RKO (cell line): ENCODE results near the gene TNF.
"Not testable (repeated sequence)": the region's sequence is repeated elsewhere in the genome, so short reads cannot be mapped to it uniquely, and the experiment has no call there.

Source experiments
- DNase-seq: peaks from one replicate; pipeline ENCODE4 v3.0.0-alpha.2; 2016; ENCODE audit warnings: low spot score

TNF gene

GRCh38 chr6:31588871-31589650 lies 13.7 kb downstream of the TNF start:
- no peak for DNase-seq

DNA sequence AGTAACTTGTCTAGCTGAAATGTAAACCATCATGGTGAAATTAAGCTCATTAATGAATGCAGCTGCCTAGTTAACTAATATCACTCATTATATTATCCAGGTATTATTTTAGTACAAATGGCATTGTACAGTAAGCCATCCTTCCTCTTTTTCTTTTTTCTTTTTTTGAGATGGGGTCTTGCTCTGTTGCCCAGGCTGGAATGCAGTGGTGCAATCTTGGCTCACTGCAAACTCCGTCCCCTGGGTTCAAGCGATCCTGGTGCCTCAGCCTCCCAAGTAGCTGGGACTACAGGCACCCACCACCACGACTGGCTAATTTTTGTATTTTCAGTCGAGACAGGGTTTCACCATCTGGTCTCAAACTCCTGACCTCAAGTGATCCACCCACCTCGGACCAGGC lies 15.3 kb downstream of the TNF start:
- not testable (repeated sequence) for DNase-seq

- DNase-seq: no peak
These were observed 17.0 kb downstream of the TNF start for GRCh38 chr6:31592396-31592771.

DNA sequence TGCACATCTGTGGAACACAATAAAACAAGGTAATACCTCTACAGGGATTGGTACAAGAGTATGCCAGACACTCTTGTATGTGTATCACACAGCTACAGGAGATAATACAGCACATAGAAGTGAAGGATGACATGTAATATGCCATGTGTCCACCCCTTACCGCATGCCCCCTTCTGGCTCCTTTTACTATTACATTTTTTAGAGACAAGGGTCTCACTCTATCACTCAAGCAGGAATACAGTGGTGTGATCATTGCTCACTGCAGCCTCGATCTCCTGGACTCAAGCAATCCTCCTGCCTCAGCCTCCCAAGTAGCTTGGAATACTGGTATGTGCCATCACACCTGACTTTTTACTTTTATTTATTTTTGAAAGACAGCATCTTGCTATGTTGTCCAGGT lies 21.6 kb downstream of the TNF start:
- peak; percentile 66 for DNase-seq

- DNase-seq: no peak
These were observed 32.0 kb downstream of the TNF start for GRCh38 chr6:31607317-31607716.

GRCh38 chr6:31609519-31610406 lies 34.4 kb downstream of the TNF start:
- DNase-seq: no peak

- DNase-seq: no peak
These were observed 35.6 kb downstream of the TNF start for GRCh38 chr6:31610968-31611367.

DNA sequence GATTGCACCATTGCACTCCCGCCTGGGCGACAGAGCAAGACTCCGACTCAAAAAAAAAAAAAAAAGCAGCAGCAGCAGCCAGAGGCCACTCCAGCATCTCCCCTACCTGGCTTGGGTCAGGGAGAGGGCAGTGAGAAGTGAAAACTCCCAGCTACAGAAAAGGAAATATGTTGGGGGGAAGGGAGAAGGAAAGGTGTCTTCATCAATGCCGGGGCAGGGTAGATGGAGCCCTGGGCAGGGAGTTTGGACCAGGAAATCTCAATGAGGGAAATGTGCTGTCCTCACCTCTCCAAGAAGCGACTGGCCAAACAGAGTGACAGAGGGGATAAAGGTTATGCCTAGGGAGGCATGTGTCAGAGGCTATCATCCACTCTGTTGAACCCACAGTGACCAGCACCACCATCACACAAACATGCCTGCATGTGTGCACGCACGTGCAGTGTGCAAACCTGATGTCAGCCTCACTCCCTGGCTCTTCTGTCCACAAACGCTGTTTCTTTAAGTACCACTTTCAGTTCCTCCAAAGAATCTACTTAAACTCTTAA lies 38.8 kb downstream of the TNF start:
- no peak for DNase-seq

DNA sequence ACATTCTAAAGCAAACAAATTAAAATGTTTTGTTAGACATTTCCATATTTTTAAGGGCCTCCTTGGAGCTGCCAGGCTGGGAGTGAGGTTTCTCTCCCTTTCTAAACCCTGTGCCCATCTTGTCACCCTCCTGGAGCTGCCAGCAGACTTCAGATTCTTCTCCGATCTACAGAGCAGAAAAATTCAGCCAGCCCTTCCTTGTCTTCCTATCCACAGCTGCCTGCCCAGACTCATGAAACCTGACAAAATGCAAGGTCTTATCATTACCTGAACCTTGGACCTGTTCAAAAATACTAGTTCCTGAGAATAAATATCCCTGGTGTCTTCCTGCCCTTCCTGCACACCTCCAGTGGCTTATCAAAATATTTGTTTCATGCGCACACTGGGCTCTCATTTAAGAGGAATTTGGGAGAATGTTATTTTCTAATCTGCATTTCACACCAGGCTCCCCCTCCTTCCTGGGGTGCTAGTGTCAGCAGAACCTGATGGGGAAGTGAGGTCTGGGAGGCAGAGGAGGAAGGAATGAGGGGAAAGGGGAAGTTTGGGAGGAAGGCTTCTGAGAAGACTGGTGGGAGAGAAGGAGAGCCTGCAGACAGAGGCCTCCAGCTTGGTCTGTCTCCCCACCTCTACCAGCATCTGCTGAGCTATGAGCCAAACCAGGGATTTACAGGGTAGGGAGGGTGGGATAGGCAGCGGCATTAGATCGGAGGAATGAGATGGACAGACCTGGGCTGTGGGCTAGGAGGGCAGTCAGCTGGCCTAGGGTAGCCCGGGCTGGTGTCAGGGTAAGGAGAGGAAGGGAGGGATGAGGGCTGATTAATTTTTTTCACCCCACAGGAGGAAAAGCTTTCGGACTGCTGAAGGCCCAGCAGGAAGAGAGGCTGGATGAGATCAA lies 39.6 kb downstream of the TNF start, which contains the start of gene AIF1:
Gene AIF1 (plus strand): TSS at position 551 of the 895 bp plus-strand sequence. CDS start 96 bp downstream, at position 647.
- no peak for DNase-seq

DNA sequence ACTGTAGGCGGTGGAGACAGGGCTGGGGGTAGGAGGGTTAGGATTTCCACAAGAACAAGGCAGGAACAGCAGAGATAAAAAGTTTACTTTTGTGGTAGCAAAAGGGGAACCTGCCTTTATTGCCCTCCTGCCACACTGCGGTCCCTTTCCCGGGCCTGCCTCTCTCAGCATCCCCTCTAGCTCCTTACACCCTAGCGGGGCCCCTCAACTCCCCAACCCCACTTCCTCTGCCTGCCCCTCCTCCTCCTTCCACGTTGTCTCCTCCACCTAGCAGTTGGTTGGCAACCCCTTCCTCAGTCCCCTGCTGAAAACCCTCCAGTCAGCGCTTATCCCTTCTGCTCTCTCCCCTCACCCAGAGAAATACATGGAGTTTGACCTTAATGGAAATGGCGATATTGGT lies 40.4 kb downstream of the TNF start:
- no peak for DNase-seq

DNA sequence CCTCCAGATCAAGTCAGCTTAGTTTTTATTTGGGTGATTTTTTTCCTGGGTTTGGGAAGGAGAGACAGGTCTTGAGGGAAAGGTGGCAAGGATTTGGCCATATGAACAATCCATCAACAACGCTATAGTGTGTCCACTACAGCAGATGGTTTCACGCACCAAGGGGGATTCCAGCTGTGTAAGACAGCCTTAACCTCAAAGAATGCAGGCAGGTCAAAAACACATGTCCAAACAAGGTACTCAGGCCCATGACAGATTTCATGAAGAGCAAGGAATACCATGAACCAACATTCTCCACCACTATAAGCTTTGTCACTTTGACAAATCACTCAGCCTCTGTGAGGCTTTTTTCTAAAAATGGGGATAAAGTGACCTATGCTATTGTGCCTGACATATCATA lies 41.6 kb downstream of the TNF start:
- DNase-seq: no peak

- peak; percentile 99 for DNase-seq
These were observed 44.6 kb downstream of the TNF start for GRCh38 chr6:31619805-31620585.

DNA sequence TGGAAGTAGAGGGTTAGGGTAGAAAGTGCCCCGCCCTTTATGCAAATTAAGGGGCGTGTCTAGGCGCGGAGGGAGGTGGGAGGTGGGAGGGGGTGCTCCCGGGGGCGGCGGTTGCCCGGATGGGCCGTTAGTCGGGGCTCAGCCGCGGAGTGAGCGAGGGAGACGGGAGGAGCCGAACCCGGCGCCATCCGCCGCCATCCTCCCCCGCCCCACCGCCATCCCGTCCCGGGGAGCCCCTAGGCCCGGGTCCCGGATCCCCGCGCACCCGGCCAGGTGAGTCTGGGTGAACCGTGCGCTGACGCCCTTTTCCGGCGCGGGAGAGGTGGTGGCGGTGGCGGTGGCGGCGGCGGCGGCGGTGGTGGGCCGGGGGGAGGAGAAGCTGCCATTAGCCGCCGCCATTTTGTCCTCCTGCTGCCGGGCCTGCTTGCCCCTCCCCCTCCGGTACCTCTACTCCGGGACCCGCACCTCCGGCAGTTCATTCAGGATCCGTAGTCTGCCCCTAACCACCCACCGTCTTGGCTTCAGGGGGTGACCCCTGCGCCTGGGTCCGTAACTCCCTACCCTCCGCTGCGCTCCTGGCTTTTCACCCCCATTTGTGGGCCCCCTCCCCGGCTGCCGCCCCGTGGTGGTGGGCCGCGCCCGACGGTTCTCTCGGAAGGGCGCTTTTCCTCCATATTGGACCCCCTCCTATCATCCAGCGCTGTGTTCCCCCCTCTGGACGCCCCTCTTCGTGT lies 45.4 kb downstream of the TNF start, which contains the start of gene PRRC2A:
Gene PRRC2A (plus strand): TSS at position 130 of the 734 bp plus-strand sequence. CDS start 2,075 bp downstream, outside the sequence.
- DNase-seq: peak; percentile 76

DNA sequence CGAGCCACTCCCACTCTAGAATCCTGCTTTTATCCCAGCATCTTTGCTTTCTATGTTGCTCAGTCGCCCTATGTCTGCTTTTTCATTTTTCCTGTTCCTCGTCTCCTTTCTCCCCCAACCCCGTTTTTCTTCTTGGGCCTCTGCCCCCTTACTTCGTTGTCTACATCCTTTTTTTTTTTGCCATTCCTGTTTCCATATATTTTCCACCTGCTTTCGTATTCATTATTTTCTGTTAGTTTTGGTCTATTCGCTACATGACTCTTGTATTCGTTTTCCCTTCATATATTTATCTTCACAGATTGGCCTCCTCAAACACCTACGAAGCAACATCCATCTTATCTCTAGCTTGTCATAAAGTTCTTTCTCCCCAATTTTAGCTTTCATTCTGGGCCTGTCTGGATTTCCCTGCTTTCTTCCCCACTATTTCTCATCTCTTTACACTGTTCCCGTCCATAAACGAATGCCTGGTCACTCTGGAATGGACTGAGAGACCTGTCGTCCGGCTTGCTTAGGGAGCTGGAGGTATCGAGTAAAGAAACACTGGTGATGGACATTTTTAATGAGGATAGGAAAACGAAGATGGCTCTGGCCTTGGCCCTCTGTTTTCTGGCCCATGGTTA lies 46.1 kb downstream of the TNF start:
- DNase-seq: no peak

GRCh38 chr6:31621991-31622390 lies 46.6 kb downstream of the TNF start:
- DNase-seq: no peak

DNA sequence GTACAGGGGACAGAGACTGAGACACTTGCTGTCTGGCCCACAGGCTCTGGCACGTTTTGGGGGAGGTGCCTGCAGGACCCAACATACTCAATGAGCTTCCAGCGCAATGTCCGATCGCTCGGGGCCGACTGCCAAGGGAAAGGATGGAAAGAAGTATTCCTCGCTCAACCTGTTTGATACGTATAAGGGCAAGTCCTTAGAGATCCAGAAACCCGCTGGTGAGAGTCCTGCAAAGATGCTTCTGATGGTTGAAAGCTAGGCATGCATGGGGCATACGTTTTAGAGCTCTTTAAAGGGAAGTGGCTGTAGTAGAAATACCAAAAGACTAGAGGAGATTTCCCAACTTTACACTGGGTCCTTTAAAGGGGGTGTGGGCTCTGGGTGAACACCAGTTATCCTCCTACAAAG lies 47.3 kb downstream of the TNF start:
- no peak for DNase-seq

DNA sequence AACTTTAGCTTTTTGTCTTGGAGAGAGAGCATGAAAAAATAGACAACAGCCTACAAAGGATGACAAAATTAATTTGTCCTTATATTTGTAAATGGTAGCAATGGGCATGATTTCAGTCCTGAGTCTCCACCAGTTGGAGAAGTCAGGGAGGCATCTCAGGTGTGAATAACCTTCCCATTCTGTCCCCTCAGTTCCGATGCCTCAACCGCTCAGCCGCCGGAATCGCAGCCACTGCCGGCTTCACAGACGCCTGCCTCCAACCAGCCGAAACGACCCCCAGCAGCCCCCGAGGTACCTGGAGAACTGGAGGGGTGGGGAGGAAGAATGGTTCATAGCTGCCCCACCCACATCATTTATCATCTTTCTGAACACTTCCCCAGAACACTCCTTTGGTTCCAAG lies 48.7 kb downstream of the TNF start:
- DNase-seq: no peak

GRCh38 chr6:31626952-31627351 lies 51.6 kb downstream of the TNF start:
- no peak for DNase-seq

GRCh38 chr6:31627690-31628287 lies 52.4 kb downstream of the TNF start:
- DNase-seq: no peak
